ENCODE measurements around the gene GZF1. TPM values are rescaled to one million over a fixed set of nuclear protein-coding genes. Genes with fewer than 3 reads are reported as not detected.

The GZF1 gene
- total RNA-seq, 1 donor from 2014 or later, result 12.9 TPM

GRCh38 chr20:23419995-23420901 is 58.3 kb downstream of the GZF1 start:
- H3K4me1 Mint-ChIP-seq, result peaks cover 22% of the 10 kb centered on the region
- Histone ChIP-seq H3K36me3 (no peaks in the 10 kb centered on the region), H3K4me3 (peak overlapping the region; percentile 90), H4K20me1 (ENCODE audit: low read depth) (peaks cover 48% of the 10 kb centered on the region), H3K27me3 (no peaks in the 10 kb centered on the region), H3K4me2 (peak overlapping the region; percentile 79), H3K4me1 (peaks cover 12% of the 10 kb centered on the region), H2AFZ (replicated peaks) (peak overlapping the region; percentile 57), H3K9me3 (ENCODE audit: low read depth) (no peaks in the 10 kb centered on the region), H3F3A (ENCODE audit: low read depth) (no peaks in the 10 kb centered on the region), H3K27ac (no peak overlapping the region), H3K79me2 (ENCODE audit: low read depth) (peaks cover 59% of the 10 kb centered on the region), H3K9ac (peak overlapping the region; percentile 50)
- H3K4me3 Mint-ChIP-seq, result peak overlapping the region; percentile 92
- DNase-seq (ENCODE audit: low spot score), result peak; percentile 40
- peak overlapping the region; percentile 8 for H3K27ac Mint-ChIP-seq
- TF ChIP-seq EZH2phosphoT487 (IDR thresholded peaks at IDR 0.05) (no peak), EZH2 (IDR thresholded peaks at IDR 0.05) (no peak), CTCF (IDR thresholded peaks at IDR 0.05) (no peak)
- peaks cover 2% of the 10 kb centered on the region for H3K27me3 Mint-ChIP-seq (ENCODE audit: insufficient read depth, low read depth)
- no peaks in the 10 kb centered on the region for H3K9me3 Mint-ChIP-seq
- H3K36me3 Mint-ChIP-seq, result peaks cover 2% of the 10 kb centered on the region

GRCh38 chr20:23420943-23421931 is 59.3 kb downstream of the GZF1 start, which contains the start of gene NAPB:
TSS of gene NAPB (minus strand) at chr20:23421488. CDS start at chr20:23421402, 86 bp downstream.
- Histone ChIP-seq H3K79me2 (ENCODE audit: low read depth) (peaks cover 49% of the 10 kb centered on the region), H3K4me3 (peak within 1 kb of the TSS; percentile 90), H3K9me3 (ENCODE audit: low read depth) (no peaks in the 10 kb centered on the region), H3K9ac (peak within 1 kb of the TSS; percentile 50), H2AFZ (replicated peaks) (peak within 1 kb of the TSS; percentile 57), H3K27me3 (no peaks in the 10 kb centered on the region), H3K36me3 (no peaks in the 10 kb centered on the region), H3K4me1 (peaks cover 12% of the 10 kb centered on the region), H3K27ac (no peak within 1 kb of the TSS), H3F3A (ENCODE audit: low read depth) (no peaks in the 10 kb centered on the region), H3K4me2 (peak within 1 kb of the TSS; percentile 79), H4K20me1 (ENCODE audit: low read depth) (peaks cover 38% of the 10 kb centered on the region)
- Mint-ChIP-seq H3K27ac (no peak within 1 kb of the TSS), H3K4me1 (peaks cover 19% of the 10 kb centered on the region), H3K27me3 (ENCODE audit: insufficient read depth, low read depth) (peaks cover 2% of the 10 kb centered on the region), H3K4me3 (peak within 1 kb of the TSS; percentile 92), H3K9me3 (no peaks in the 10 kb centered on the region), H3K36me3 (no peaks in the 10 kb centered on the region)
- TF ChIP-seq EZH2phosphoT487 (IDR thresholded peaks at IDR 0.05), result no peak
- TF ChIP-seq CTCF (IDR thresholded peaks at IDR 0.05), result peak; percentile 40
- peak; percentile 98 for DNase-seq (ENCODE audit: low spot score)

Small RNA genes lying within 50 kb of the gene (small RNA-seq; reads per million reads assigned to genes)
- gene RNA5SP479, result not detected

Other genes with a start within 250 kb of the GZF1 start
- 14.6 and 32.4 TPM in 2 replicates for gene NXT1, start 11.4 kb upstream of the GZF1 start, total RNA-seq (ENCODE audit: low replicate concordance)
- 19.8 and 23.8 TPM in 2 replicates for gene NAPB, start 59.3 kb downstream of the GZF1 start, total RNA-seq (ENCODE audit: low replicate concordance)
- not detected in 2 replicates for gene CSTL1, start 77.5 kb downstream of the GZF1 start, total RNA-seq (ENCODE audit: low replicate concordance)
- gene CST11, start 90.7 kb downstream of the GZF1 start, total RNA-seq (ENCODE audit: low replicate concordance), result not detected in 2 replicates
- gene CST8, start 128.9 kb downstream of the GZF1 start, total RNA-seq (ENCODE audit: low replicate concordance), result not detected in 2 replicates
- not detected in 2 replicates for gene CST9L, start 206.3 kb downstream of the GZF1 start, total RNA-seq (ENCODE audit: low replicate concordance)
- not detected in 2 replicates for gene CST9, start 243.7 kb downstream of the GZF1 start, total RNA-seq (ENCODE audit: low replicate concordance)

Data from neural progenitor cell (in vitro differentiated cells).